Astrocyte (in vitro differentiated cells and primary cell): ENCODE results near the gene SCUBE1.

ENCODE experiments used
- EZH2 ChIP-seq: IDR thresholded peaks from 2 replicates; pipeline ENCODE4 v1.6.1; 2012; ENCODE audit warnings: mild to moderate bottlenecking, low read length, inconsistent platforms; ENCODE audit not compliant: insufficient read depth
- TF ChIP-seq, protein P1 (sequence below): IDR thresholded peaks from 2 replicates; pipeline ENCODE4 v1.5.1; 2011; ENCODE audit warnings: low read depth, mild to moderate bottlenecking, inconsistent platforms, low read length, moderate library complexity; ENCODE audit not compliant: insufficient read depth

DNA sequence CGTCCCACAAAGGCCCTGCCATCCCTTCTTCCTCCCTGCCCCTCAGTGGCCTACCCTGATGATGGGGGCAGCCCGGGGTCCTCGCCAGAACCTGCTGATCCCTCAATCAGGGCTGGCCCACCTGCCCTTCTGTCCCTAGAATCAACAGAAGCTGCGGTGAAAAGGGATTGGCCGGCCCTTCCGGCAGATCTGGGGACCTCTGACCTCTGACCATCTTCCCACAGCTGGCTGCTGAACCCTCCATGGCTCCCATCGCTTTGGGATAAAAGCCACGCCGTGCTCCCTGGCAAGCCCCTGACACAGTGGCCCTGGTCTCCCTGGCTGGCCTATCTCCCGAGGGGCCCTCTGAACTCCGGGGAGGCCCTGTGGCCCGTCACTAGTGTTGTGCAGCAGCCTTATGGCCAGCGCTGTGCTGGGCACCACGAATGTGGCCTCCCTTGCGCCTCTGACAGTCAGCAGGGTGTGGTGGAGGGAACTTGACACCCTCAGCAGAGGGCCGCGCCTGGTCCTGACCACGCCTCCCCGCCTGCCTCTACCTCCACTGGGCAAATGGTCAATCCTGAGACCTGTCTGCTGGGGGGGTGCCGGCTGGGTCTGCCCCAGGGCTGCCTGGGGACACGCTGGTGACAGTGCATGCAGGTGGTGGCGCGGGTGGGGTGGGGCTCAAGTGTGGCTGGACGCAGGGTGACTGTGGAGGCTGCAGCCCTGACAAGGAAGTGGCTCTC, 98.2 kb downstream of the SCUBE1 start:
- TF ChIP-seq, protein P1, sequence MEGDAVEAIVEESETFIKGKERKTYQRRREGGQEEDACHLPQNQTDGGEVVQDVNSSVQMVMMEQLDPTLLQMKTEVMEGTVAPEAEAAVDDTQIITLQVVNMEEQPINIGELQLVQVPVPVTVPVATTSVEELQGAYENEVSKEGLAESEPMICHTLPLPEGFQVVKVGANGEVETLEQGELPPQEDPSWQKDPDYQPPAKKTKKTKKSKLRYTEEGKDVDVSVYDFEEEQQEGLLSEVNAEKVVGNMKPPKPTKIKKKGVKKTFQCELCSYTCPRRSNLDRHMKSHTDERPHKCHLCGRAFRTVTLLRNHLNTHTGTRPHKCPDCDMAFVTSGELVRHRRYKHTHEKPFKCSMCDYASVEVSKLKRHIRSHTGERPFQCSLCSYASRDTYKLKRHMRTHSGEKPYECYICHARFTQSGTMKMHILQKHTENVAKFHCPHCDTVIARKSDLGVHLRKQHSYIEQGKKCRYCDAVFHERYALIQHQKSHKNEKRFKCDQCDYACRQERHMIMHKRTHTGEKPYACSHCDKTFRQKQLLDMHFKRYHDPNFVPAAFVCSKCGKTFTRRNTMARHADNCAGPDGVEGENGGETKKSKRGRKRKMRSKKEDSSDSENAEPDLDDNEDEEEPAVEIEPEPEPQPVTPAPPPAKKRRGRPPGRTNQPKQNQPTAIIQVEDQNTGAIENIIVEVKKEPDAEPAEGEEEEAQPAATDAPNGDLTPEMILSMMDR = no peak
- TF ChIP-seq EZH2 = no peak
